ENCODE measurements around the gene FOSL1.

FOSL1 gene

DNA sequence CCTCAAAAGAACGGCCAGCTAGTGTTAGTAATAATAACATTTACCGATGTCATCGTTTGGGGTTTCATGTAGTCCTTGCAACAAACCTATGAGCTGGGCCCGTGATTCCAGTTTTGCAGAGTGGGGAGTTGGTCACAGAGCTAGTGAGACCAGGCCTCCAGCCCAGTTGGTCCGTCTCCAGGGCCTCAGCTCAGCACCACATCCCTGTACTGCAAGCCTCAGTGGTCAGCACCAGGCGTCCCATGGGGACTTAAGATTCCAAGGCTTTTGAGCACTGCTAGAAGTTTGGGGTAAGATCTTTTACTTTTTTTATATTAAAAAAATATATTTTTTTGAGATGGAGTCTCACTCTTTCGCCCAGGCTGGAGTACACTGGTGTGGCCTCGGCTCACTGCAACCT, 44.0 kb upstream of the FOSL1 start:
- no peak overlapping the region for H3K27ac ChIP-seq
- TF ChIP-seq, protein P1, sequence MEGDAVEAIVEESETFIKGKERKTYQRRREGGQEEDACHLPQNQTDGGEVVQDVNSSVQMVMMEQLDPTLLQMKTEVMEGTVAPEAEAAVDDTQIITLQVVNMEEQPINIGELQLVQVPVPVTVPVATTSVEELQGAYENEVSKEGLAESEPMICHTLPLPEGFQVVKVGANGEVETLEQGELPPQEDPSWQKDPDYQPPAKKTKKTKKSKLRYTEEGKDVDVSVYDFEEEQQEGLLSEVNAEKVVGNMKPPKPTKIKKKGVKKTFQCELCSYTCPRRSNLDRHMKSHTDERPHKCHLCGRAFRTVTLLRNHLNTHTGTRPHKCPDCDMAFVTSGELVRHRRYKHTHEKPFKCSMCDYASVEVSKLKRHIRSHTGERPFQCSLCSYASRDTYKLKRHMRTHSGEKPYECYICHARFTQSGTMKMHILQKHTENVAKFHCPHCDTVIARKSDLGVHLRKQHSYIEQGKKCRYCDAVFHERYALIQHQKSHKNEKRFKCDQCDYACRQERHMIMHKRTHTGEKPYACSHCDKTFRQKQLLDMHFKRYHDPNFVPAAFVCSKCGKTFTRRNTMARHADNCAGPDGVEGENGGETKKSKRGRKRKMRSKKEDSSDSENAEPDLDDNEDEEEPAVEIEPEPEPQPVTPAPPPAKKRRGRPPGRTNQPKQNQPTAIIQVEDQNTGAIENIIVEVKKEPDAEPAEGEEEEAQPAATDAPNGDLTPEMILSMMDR (conservative IDR thresholded peaks at IDR 0.05): no peak
- no peak for TF ChIP-seq ZFX (IDR thresholded peaks at IDR 0.05)

DNA sequence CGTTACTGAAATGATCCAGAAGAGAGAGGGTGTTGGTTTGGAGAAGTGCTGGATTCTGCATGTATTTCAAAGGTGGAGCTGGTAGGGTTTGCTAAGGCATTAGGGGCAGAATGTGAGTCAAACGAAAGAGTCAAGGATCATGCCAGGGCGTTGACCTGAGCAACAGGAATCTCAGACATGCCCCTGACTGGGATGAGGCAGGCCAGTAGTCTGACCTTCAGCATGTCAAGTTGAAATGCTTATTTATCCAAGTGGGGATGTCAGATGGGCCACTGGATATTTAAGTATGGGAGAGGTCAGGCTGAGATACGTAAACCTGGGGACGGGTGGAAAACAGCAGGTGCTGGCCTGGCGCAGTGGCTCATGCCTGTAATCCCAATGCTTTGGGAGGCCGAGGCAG, 42.3 kb upstream of the FOSL1 start:
- no peak overlapping the region for H3K27ac ChIP-seq
- no peak for TF ChIP-seq ZFX (IDR thresholded peaks at IDR 0.05)
- TF ChIP-seq, protein P1 (conservative IDR thresholded peaks at IDR 0.05): no peak

DNA sequence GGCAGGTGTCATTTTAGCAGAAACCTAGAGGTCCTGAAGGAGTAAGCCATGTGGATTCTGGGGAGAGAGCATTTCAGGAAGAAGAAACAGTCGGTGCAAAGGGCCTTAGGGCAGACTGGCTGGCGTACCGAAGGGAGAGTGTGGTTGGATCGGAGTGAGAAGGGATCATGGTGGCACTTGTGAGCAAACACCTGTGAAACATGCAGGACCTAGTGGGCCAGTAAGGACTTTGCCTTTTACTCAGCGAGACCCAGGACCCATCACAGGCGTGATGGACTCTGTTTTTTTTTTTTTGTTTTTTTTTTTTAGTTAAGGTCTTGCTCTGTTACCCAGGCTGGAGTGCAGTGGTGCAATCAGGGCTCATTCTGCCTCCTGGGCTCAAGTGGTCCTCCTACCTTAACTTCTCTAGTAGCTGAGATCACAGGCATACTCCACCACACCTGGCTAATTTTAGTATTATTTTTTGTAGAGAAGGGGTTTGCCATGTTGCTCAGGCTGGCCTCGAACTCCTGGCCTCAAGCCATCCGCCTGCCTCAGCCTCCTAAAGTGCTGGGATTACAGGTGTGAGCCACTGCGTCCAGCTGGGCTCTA, 41.6 kb upstream of the FOSL1 start:
- no peak for TF ChIP-seq ZFX (IDR thresholded peaks at IDR 0.05)
- TF ChIP-seq, protein P1 (conservative IDR thresholded peaks at IDR 0.05): no peak
- no peak overlapping the region for H3K27ac ChIP-seq

DNA sequence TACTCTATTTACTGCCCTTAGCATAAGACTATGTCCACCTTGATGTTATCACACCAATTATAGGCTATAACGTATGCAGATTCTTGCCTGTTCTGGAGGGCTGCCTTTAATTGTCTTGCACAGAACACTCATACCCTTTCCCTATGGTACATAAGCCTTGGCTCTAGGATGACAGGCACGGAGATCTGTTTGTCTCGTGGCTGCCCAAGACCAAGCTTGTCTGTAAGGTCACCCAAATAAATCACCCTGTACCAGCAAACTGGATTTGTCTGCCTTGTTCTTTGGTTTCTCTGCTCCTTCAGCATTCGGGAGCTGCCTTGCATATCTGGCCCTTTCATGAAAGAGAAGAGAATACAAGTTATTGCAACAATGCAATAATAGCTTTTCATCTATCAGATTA, 37.6 kb upstream of the FOSL1 start:
- TF ChIP-seq ZFX (IDR thresholded peaks at IDR 0.05): no peak
- TF ChIP-seq, protein P1 (conservative IDR thresholded peaks at IDR 0.05): no peak
- H3K27ac ChIP-seq: no peak overlapping the region

DNA sequence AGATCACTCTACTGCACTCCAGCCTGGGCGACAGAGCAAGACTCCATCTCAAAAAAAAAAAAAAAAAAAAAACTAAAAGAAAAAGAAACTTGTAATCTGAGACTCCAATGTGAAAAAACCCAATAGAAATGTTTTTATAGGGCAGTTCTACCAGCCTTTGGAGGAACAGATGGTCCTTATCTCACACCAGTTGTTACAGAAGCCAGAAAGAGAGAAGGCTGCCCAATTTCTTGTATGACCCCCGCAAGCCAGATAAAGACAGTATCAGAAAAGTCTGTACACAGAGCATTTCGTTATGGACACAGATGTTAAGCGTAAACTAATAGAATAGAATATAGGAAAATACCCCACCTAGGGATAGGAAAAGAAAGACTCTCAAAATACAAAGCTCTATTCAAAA, 33.8 kb upstream of the FOSL1 start:
- H3K27ac ChIP-seq: no peak overlapping the region
- TF ChIP-seq, protein P1 (conservative IDR thresholded peaks at IDR 0.05): no peak
- TF ChIP-seq ZFX (IDR thresholded peaks at IDR 0.05): no peak

DNA sequence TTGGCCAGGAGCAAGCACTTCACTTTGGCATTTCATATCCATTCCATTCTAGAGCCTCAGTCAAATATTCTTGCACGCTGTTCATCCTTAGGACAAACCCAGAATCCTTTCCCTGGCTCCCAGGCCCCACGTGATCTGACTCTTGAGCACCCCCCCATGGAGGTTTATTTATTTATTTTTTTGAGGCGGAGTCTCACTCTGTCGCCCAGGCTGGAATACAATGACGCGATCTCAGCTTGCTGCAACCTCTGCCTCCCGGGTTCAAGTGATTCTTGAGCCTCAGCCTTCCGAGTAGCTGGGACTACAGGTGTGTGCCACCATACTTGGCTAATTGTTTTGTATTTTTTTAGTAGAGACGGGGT, 32.4 kb upstream of the FOSL1 start:
- TF ChIP-seq, protein P1 (conservative IDR thresholded peaks at IDR 0.05): no peak
- no peak for TF ChIP-seq ZFX (IDR thresholded peaks at IDR 0.05)
- no peak overlapping the region for H3K27ac ChIP-seq

DNA sequence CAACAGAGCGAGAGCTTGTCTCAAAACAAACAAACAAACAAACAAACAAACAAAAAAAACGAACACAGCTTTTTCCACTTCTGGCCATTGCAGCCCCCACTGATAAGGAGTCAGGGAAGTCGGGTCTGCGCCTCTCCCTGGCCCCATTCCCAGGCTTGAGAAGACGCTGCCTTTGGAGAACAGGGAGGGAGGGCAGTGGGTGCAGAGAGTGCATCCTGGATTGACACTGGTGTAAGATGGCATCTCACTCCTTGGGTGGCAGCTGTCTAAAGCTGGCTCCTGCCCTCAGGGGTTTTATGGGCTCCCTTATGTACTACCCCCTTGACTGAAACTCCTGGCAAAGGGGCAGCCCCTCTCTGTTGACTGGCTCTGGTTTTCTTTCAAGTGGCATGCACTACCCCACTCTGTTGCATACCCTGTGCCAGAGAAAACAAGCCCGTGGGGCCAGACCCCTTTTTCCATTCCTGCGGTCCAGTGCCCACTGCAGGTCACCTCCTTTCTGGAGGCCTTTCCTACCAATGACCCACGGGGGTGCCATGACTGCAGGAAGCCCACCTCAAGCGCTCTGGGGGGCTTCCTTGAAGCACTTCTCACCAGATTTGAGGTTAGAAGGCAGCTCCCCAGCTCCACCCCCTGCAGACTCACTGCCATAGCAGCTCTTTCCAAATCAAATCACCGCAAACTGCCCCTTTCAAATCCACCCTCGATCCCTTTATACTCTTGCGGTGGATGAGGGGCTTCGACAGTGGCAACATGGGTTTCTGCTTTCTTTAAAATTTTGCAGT, 31.8 kb upstream of the FOSL1 start:
- TF ChIP-seq, protein P1 (conservative IDR thresholded peaks at IDR 0.05): no peak
- TF ChIP-seq ZFX (IDR thresholded peaks at IDR 0.05): no peak
- no peak overlapping the region for H3K27ac ChIP-seq

Measured in C4-2B (cell line).